ACC112 (cell line): ENCODE measurements around the gene NRP1.

Experiments
- H2AFZ ChIP-seq: fragments of 200-600 bp; sonication (generic); one replicate; pipeline ENCODE4 v1.6.0; 2017; ENCODE audit warnings: antibody characterized with exemption, low read length; ENCODE audit not compliant: unreplicated experiment
- H3K27ac ChIP-seq: fragments of 200-600 bp; sonication (generic); 2 replicates; pipeline ENCODE4 v1.5.1; 2014; ENCODE audit warnings: low read depth, mild to moderate bottlenecking, antibody characterized with exemption, low read length, moderate library complexity
- H3K27me3 ChIP-seq: fragments of 200-600 bp; sonication (generic); 2 replicates; pipeline ENCODE4 v1.6.1; 2014; ENCODE audit warnings: mild to moderate bottlenecking, antibody characterized with exemption, low read length, moderate library complexity, mixed read lengths; ENCODE audit not compliant: insufficient read depth
- H3K36me3 ChIP-seq: fragments of 200-600 bp; sonication (generic); 2 replicates; pipeline ENCODE4 v1.6.1; 2016; ENCODE audit warnings: mild to moderate bottlenecking, antibody characterized with exemption, low read length, moderate library complexity, mixed read lengths; ENCODE audit not compliant: insufficient read depth
- H3K4me1 ChIP-seq: fragments of 200-600 bp; sonication (generic); one replicate; pipeline ENCODE4 v1.6.1; 2016; ENCODE audit warnings: low read length, mixed read lengths; ENCODE audit not compliant: insufficient read depth, unreplicated experiment, control insufficient read depth
- H3K4me3 ChIP-seq: fragments of 200-600 bp; sonication (generic); 2 replicates; pipeline ENCODE4 v1.5.1; 2014; ENCODE audit warnings: mild to moderate bottlenecking, low read depth, low read length
- H3K79me2 ChIP-seq: fragments of 200-600 bp; sonication (generic); one replicate; pipeline ENCODE4 v1.6.0; 2016; ENCODE audit warnings: low read length; ENCODE audit not compliant: control insufficient read depth, unreplicated experiment, insufficient read depth

NRP1 gene

DNA sequence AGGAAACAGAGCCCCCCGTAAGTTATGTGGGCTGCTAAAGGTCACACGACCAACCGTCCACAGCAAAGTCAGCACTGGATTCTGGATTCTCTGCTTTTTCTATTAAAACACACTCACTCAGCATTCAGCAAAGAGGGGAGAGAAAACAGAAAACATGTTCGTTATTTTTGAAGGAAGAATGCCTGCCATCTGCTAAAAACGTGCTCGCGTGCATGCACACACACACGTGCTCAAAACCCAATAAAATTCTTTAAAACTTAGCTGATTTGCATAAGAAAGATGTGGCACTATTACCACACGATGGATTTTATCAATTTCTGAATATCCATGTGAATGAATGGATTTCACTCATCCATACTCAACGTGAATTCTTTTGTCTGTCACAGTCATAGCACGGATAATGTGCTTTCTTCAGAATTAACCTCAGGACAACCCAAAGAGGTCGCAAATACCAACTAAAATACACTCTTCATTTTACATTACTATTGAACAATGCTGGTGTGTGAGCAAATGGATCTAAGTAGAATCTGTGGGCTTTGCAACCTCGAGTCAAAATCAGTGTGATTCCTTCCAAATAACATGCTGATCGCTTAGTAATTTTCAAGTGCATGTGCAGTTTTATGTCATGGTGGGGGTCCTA, 40.8 kb downstream of the NRP1 start:
- H3K27me3 ChIP-seq, result no peaks in the 10 kb centered on the region
- H3K4me1 ChIP-seq, result peaks cover 53% of the 10 kb centered on the region
- H3K4me3 ChIP-seq, result no peak overlapping the region
- no peak overlapping the region for H2AFZ ChIP-seq
- H3K36me3 ChIP-seq, result peaks cover 40% of the 10 kb centered on the region
- peak overlapping the region; percentile 87 for H3K27ac ChIP-seq
- peaks cover 98% of the 10 kb centered on the region for H3K79me2 ChIP-seq

DNA sequence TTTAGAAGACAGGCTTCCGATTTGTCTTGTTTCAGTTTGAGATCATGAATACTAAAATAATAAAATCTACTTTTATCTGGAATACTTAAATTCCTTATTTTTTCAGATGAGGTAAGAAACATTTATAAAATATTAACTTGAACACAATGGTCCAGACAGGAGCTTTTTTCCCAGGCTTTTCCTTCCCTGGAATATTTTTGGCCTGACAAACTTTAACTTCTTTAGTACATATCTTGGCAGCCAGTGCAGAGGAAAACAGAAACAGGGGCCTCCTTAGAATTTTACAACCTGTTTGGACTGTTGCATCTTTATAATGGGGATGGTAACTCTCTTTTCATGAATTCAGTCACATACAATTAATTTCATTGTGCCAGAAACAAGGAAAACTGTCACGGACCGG, 41.4 kb downstream of the NRP1 start:
- no peak overlapping the region for H3K4me3 ChIP-seq
- H3K27ac ChIP-seq, result peak overlapping the region; percentile 87
- no peak overlapping the region for H2AFZ ChIP-seq
- H3K36me3 ChIP-seq, result peaks cover 41% of the 10 kb centered on the region
- no peaks in the 10 kb centered on the region for H3K27me3 ChIP-seq
- H3K4me1 ChIP-seq, result peaks cover 48% of the 10 kb centered on the region
- peaks cover 98% of the 10 kb centered on the region for H3K79me2 ChIP-seq

DNA sequence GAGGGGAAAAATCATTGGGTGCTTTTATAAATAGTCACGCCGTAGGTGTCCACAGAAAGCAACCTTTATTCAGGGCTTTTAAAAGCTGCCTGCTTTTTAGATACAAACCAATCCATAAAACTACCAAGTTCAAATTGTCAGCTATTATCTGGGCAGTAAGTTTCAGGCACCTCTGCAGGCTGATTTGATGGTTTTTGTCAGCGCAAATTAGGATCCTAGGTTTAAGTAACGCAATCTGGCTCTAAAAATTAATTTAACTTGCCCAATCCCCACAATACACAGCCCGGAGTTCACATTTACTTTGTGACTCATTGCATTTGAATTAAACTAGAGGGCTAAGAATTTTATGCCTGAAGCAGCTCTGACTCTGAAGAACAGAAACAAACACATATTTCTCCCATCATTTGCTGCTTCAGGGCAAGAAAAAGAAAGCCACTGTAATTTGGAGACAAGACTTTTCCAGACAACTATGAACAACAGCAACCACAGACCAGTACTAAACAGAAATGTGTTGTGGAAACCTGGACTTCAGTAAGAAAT, 43.3 kb downstream of the NRP1 start:
- peaks cover 41% of the 10 kb centered on the region for H3K36me3 ChIP-seq
- no peaks in the 10 kb centered on the region for H3K27me3 ChIP-seq
- H3K4me1 ChIP-seq, result peaks cover 51% of the 10 kb centered on the region
- H3K4me3 ChIP-seq, result peak overlapping the region; percentile 36; the same call in 1 of the 2 replicates
- peak overlapping the region; percentile 87 for H3K27ac ChIP-seq
- H2AFZ ChIP-seq, result no peak overlapping the region
- peaks cover 99% of the 10 kb centered on the region for H3K79me2 ChIP-seq

DNA sequence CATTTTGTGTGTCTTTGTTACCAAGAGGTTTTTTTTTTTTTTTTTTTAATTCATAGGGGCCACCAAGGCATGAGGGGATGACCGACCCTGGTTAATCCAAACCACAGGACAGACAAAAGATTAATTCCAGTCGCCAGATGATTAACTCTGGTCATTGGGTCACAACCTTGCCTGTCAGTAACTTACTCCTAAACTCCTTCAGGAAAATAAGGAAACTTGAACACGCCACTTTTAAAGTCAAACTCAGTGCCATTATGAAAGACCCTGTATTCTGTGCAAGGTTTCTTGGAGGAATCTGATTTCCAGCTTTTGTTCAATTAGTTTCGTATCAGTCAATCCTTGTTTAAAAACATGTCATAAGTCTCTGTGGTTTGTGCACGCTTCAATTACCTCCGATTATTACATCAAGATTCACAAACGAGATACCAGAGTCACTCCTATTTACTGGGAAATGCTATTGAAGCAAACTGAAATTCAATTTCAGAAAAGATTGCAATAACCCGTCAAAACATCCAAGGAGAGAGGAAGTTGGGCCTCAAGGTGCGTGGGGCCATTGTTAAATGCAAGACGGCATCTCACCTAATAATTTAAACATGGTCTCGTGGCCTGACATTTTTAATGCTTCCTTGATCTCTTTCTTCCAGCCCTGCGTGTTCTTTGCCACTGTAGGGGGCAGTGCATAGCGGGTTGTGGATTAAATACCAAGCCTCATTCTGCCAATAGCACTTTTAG, 44.0 kb downstream of the NRP1 start:
- Histone ChIP-seq H3K27ac (peak overlapping the region; percentile 87), H3K79me2 (peaks cover 99% of the 10 kb centered on the region), H2AFZ (no peak overlapping the region), H3K4me1 (peaks cover 56% of the 10 kb centered on the region), H3K4me3 (peak overlapping the region; percentile 36; the same call in 1 of the 2 replicates), H3K36me3 (peaks cover 41% of the 10 kb centered on the region), H3K27me3 (no peaks in the 10 kb centered on the region)

DNA sequence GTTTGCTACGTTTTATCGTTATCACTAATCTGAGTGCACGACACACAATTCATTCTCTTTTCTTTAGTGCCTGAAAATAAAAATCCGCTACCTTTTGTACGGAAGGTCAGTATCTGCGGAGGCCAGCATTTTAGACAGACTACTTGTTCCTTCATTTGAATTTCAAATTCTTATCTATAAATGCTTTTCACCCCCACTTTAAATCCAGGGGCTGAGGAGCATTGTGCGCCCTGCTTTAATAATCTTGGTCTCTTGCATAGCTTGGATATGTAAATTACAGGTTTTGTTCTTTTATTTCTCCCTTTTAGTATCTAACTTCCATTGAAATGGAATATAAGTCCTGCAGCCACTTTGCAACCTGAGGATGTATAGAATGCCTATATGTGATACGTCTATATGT, 44.7 kb downstream of the NRP1 start:
- Histone ChIP-seq H3K4me3 (no peak overlapping the region), H3K4me1 (peaks cover 63% of the 10 kb centered on the region), H3K36me3 (peaks cover 36% of the 10 kb centered on the region), H3K27ac (no peak overlapping the region), H3K79me2 (peaks cover 99% of the 10 kb centered on the region), H3K27me3 (no peaks in the 10 kb centered on the region), H2AFZ (no peak overlapping the region)

DNA sequence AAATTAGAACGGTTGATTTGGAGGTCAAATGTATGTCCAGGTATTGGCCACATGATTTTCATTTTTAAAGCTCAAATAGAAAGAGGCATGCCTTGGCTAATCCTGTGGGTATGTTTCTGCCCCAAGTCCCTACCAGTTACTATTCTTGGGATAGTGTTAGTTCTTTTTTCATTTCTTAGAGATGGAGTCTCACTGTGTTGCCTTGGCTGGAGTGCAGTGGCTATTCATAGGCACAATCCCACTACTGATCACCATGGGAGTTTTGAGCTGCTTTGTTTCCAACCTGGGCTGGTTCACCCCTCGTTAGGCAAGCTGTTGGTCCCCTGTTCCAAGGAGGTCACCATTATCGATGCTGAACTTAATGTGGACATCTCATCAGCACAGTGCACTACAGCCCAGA, 46.3 kb downstream of the NRP1 start:
- H3K4me1 ChIP-seq, result peaks cover 53% of the 10 kb centered on the region
- H3K27ac ChIP-seq, result no peak overlapping the region
- no peaks in the 10 kb centered on the region for H3K27me3 ChIP-seq
- peaks cover 30% of the 10 kb centered on the region for H3K36me3 ChIP-seq
- H3K79me2 ChIP-seq, result peaks cover 99% of the 10 kb centered on the region
- no peak overlapping the region for H3K4me3 ChIP-seq
- H2AFZ ChIP-seq, result no peak overlapping the region

DNA sequence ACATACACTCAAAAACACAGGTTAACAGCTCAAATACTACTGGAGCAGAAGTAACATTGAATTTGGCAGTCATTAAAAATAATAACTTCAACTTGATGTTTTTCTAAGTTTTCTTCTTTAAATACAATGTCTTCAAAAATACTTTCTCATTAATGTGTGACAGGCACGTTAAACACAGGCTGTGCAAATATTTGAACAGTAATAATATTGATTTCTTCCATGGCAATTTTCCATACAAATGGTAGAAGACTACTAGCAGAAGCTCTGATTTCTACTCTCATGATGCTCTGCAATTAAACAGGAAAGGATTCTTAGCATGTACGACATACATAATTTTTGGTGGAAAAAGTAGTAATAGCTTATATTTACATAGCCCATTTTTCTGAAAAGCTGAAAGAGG, 47.4 kb downstream of the NRP1 start:
- Histone ChIP-seq H3K4me3 (no peak overlapping the region), H3K27me3 (no peaks in the 10 kb centered on the region), H2AFZ (no peak overlapping the region), H3K79me2 (peaks cover 100% of the 10 kb centered on the region), H3K27ac (no peak overlapping the region), H3K36me3 (peaks cover 33% of the 10 kb centered on the region), H3K4me1 (peaks cover 45% of the 10 kb centered on the region)

DNA sequence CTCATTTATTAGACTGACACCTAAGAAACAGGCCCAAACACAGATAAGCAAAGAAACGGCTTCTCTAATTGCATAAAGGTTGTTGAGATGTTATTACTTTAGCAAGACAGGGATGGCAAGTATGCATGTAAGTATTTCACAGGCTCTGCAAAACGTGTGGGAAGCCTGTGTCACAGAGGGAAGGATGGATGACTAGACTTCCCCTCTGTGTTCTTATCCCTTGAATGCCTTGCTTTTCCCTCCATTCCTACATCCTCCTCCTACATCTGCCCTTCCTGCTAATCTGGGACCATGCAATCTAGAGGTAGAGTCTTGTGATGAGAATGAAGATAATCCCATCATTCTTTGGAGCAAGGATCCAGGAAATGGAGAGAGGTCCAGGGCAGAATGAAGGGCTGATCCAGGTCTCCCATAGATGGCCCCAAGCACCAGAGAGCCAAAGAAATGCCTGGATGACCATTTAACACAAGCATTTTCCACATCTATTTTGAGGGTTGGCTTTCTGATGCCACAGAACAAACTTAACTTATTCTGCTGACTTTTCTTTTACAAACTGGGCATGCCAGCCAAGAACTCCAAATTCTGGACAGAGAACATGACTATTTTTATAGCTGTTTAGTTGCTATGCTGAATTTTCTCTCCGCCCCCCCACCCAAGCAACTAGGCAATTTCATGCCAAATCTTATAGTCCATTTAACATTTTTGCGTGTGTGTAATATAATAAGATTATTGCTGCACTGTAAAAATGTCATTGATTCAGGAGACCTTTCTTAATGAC, 48.1 kb downstream of the NRP1 start:
- Histone ChIP-seq H3K27ac (no peak overlapping the region), H3K4me3 (no peak overlapping the region), H3K79me2 (peaks cover 100% of the 10 kb centered on the region), H3K27me3 (no peaks in the 10 kb centered on the region), H2AFZ (no peak overlapping the region), H3K4me1 (peaks cover 41% of the 10 kb centered on the region), H3K36me3 (peaks cover 35% of the 10 kb centered on the region)

DNA sequence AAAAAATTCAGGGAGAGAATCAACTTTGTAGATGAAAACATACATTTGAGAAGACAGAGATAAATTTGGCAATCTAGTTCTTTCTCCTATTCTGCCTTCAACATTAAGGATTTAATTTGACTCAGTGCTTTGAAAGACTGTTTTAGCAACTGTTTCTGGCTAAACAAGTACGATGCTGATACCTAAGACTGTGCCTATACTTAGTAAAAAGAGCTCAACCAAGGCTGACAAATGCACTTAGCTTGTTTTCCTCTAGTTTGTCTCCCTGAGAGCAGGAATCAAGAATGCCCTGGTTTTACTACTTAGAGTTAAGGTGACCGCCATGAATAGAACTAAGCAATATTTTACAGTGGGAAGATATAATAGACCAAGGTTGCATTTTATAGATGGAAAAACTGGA, 49.5 kb downstream of the NRP1 start:
- H2AFZ ChIP-seq, result no peak overlapping the region
- H3K36me3 ChIP-seq, result peaks cover 25% of the 10 kb centered on the region
- no peaks in the 10 kb centered on the region for H3K27me3 ChIP-seq
- H3K4me1 ChIP-seq, result peaks cover 38% of the 10 kb centered on the region
- no peak overlapping the region for H3K27ac ChIP-seq
- peaks cover 96% of the 10 kb centered on the region for H3K79me2 ChIP-seq
- H3K4me3 ChIP-seq, result no peak overlapping the region

DNA sequence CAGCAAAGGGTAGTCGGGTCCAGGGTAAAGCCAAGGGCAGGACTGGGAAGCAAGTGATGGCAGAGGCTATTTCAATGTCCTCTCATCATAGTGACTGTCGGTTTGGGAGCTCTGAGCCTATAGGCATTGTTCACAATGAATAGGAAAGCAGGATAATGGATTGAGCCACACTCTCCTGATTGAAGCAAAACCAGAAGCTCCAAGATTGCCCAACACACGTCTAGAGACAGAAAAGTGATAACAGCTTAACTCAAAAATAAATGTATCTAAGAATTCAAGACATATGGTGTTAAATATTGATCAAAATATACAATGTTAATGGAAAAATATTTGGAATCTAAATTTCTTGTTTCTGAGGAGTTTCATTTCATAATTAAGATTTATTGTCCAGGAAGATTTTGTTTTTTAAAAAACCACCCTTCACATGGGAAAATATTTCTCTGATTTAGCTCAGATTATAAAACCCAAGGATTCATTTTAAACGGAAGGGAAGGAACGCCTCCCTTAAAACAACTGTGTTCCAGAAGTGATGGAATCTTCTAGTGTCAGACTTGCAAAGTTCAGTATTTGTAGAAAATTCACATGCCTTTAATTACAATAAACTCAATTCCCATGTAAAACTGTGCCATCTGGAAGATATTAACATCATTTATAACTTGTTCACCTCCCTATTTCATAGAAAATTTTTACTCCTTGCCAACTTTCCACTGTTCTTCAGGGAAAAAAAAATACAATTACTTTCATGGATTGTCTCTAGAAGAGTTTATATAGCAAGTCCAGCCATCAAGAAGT, 54.5 kb downstream of the NRP1 start:
- H3K4me3 ChIP-seq, result no peak overlapping the region
- H3K27me3 ChIP-seq, result no peaks in the 10 kb centered on the region
- H3K79me2 ChIP-seq, result peaks cover 93% of the 10 kb centered on the region
- H2AFZ ChIP-seq, result no peak overlapping the region
- peak overlapping the region; percentile 77 for H3K27ac ChIP-seq
- H3K36me3 ChIP-seq, result peaks cover 23% of the 10 kb centered on the region
- peaks cover 57% of the 10 kb centered on the region for H3K4me1 ChIP-seq
